ENCODE data around the gene LAMB1. TPM values are rescaled to one million over a fixed set of nuclear protein-coding genes. Genes with fewer than 3 reads are reported as not detected.

The LAMB1 gene
- total RNA-seq, 5 donors from 2014 or later (not counting 1 experiment from before 2014, with no cell fraction given): 0.56 to 1.4 (median 1.0) TPM; not detected in 2

GRCh38 chr7:107980171-107980570 lies 22.8 kb downstream of the LAMB1 start:
- Mint-ChIP-seq H3K27me3 (peaks cover 7 to 10% of the 10 kb centered on the region in 2 donors), H3K9me3 (no peaks in the 10 kb centered on the region), H3K4me1 (no peaks in the 10 kb centered on the region), H3K27ac (no peak overlapping the region), H3K4me3 (no peak overlapping the region), H3K36me3 (no peaks in the 10 kb centered on the region)
- Histone ChIP-seq H3K27me3 (replicated peaks in 1 of 2; ENCODE audit: control insufficient read depth in 2 of 2, extremely low read depth in 1 of 2, insufficient read depth in 2 of 2, low read length in 1 of 2) (no peaks in the 10 kb centered on the region), H3K9me3 (no peaks in the 10 kb centered on the region), H3K36me3 (ENCODE audit: control insufficient read depth in 2 of 2, extremely low read depth in 1 of 2, insufficient read depth in 1 of 2, low read length in 1 of 2) (no peaks in the 10 kb centered on the region), H3K4me3 (ENCODE audit: control insufficient read depth in 1 of 2, extremely low read depth in 1 of 2, low read length in 1 of 2) (no peak overlapping the region), H3K27ac (ENCODE audit: low read length) (no peak overlapping the region), H3K4me1 (ENCODE audit: control insufficient read depth in 1 of 2, extremely low read depth in 1 of 2, insufficient read depth in 2 of 2, low read length in 2 of 2) (no peaks in the 10 kb centered on the region)
- ChIA-PET CTCF (interaction anchor here in 1 of 2 donors (0.7 kb wide), 1 partner anchor 21 kb away, joined by 3 read pairs; no protein-coding TSS in a partner anchor), POLR2A (no interaction called here)
- ATAC-seq (replicated peaks in 1 of 4) (no peak), DNase-seq (no peak)
- no CpG with 5 or more reads among the region's 3 CpGs for WGBS (ENCODE audit: insufficient coverage)

- no peak overlapping the region for H3K4me3 ChIP-seq (ENCODE audit: control insufficient read depth in 1 of 2, extremely low read depth in 1 of 2, low read length in 1 of 2)
- no peaks in the 10 kb centered on the region for H3K4me1 ChIP-seq (ENCODE audit: control insufficient read depth in 1 of 2, extremely low read depth in 1 of 2, insufficient read depth in 2 of 2, low read length in 2 of 2)
- POLR2A ChIA-PET: no interaction called here
- H3K27ac ChIP-seq (ENCODE audit: low read length): no peak overlapping the region
- H3K4me3 Mint-ChIP-seq: no peak overlapping the region
- no peaks in the 10 kb centered on the region for H3K36me3 ChIP-seq (ENCODE audit: control insufficient read depth in 2 of 2, extremely low read depth in 1 of 2, insufficient read depth in 1 of 2, low read length in 1 of 2)
- ATAC-seq (replicated peaks in 1 of 4): no peak
- H3K9me3 Mint-ChIP-seq: no peaks in the 10 kb centered on the region
- no peaks in the 10 kb centered on the region for H3K9me3 ChIP-seq
- no peaks in the 10 kb centered on the region for H3K4me1 Mint-ChIP-seq
- H3K27me3 ChIP-seq (replicated peaks in 1 of 2; ENCODE audit: control insufficient read depth in 2 of 2, extremely low read depth in 1 of 2, insufficient read depth in 2 of 2, low read length in 1 of 2): no peaks in the 10 kb centered on the region
- DNase-seq: no peak
- peaks cover 3 to 6% of the 10 kb centered on the region in 2 donors for H3K27me3 Mint-ChIP-seq
- whole genome bisulfite sequencing (ENCODE audit: insufficient coverage): no CpG with 5 or more reads among the region's 5 CpGs
- H3K36me3 Mint-ChIP-seq: no peaks in the 10 kb centered on the region
- no peak overlapping the region for H3K27ac Mint-ChIP-seq
- CTCF ChIA-PET: no interaction called here
Measured at GRCh38 chr7:107978815-107979408, 24.0 kb downstream of the LAMB1 start.

DNA sequence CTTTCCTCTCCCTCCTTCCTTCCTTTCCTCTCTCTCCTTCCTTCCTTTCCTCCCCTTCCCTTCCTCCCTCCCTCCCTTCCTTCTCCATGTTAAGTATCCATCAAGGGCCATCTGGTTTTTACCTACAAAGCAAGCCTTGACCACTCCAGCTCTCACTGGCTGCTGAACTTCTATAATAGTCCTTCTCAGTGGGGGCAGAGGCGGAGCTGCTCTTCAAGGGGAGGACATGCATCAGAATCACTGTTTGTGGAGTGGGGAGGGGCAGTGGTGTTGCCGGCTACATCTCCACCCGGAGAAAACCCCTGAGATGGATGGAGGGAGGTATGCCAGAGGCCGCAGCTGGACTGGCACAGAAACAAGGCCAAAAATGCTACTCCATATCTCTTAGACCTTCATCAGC lies 25.9 kb downstream of the LAMB1 start:
- 100% methylated on average over 1 of the region's 4 CpGs for WGBS (ENCODE audit: insufficient coverage)

DNA sequence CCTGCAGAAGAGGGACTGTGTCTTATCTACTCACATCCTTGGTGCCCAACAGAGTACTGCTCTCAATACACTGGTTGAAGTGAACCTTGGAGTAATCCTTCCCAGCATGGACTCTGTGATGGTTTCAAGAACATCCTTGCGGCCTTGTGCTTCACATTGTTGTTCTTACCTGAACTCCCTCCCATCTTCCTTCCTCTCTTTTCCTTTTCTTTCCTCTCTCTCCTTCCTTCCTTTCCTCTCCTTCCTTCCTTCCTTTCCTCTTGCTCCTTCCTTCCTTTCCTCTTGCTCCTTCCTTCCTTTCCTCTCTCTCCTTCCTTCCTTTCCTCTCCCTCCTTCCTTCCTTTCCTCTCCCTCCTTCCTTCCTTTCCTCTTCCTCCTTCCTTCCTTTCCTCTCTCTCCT lies 26.3 kb downstream of the LAMB1 start:
- H3K27me3 ChIP-seq (replicated peaks in 1 of 2; ENCODE audit: control insufficient read depth in 2 of 2, extremely low read depth in 1 of 2, insufficient read depth in 2 of 2, low read length in 1 of 2): no peaks in the 10 kb centered on the region
- no peaks in the 10 kb centered on the region for H3K4me1 Mint-ChIP-seq
- H3K27me3 Mint-ChIP-seq: peaks cover 3 to 6% of the 10 kb centered on the region in 2 donors
- 100% methylated on average over 1 of the region's 1 CpG for WGBS (ENCODE audit: insufficient coverage)
- H3K4me1 ChIP-seq (ENCODE audit: control insufficient read depth in 1 of 2, extremely low read depth in 1 of 2, insufficient read depth in 2 of 2, low read length in 2 of 2): no peaks in the 10 kb centered on the region
- CTCF ChIA-PET: interaction anchor here in 1 of 2 donors (0.6 kb wide), 1 partner anchor 102 kb away, joined by 4 read pairs; no protein-coding TSS in a partner anchor
- POLR2A ChIA-PET: no interaction called here
- H3K4me3 ChIP-seq (ENCODE audit: control insufficient read depth in 1 of 2, extremely low read depth in 1 of 2, low read length in 1 of 2): no peak overlapping the region
- no peak overlapping the region for H3K27ac Mint-ChIP-seq
- no peak overlapping the region for H3K4me3 Mint-ChIP-seq
- H3K36me3 ChIP-seq (ENCODE audit: control insufficient read depth in 2 of 2, extremely low read depth in 1 of 2, insufficient read depth in 1 of 2, low read length in 1 of 2): no peaks in the 10 kb centered on the region
- H3K9me3 Mint-ChIP-seq: no peaks in the 10 kb centered on the region
- H3K9me3 ChIP-seq: no peaks in the 10 kb centered on the region
- no peak overlapping the region for H3K27ac ChIP-seq (ENCODE audit: low read length)
- no peaks in the 10 kb centered on the region for H3K36me3 Mint-ChIP-seq
- ATAC-seq (replicated peaks in 1 of 4) (no peak), DNase-seq (no peak)

More for the DNA sequence above, 25.9 kb downstream of the LAMB1 start:
- H3K4me3 Mint-ChIP-seq: no peak overlapping the region
- Histone ChIP-seq H3K27ac (ENCODE audit: low read length) (no peak overlapping the region), H3K36me3 (ENCODE audit: control insufficient read depth in 2 of 2, extremely low read depth in 1 of 2, insufficient read depth in 1 of 2, low read length in 1 of 2) (no peaks in the 10 kb centered on the region), H3K4me3 (ENCODE audit: control insufficient read depth in 1 of 2, extremely low read depth in 1 of 2, low read length in 1 of 2) (no peak overlapping the region), H3K27me3 (replicated peaks in 1 of 2; ENCODE audit: control insufficient read depth in 2 of 2, extremely low read depth in 1 of 2, insufficient read depth in 2 of 2, low read length in 1 of 2) (no peaks in the 10 kb centered on the region), H3K9me3 (no peaks in the 10 kb centered on the region), H3K4me1 (ENCODE audit: control insufficient read depth in 1 of 2, extremely low read depth in 1 of 2, insufficient read depth in 2 of 2, low read length in 2 of 2) (no peaks in the 10 kb centered on the region)
- peaks cover 3 to 6% of the 10 kb centered on the region in 2 donors for H3K27me3 Mint-ChIP-seq
- H3K27ac Mint-ChIP-seq: no peak overlapping the region
- DNase-seq: no peak
- no peaks in the 10 kb centered on the region for H3K4me1 Mint-ChIP-seq
- ChIA-PET CTCF (interaction anchor here in 1 of 2 donors (0.6 kb wide), 1 partner anchor 102 kb away, joined by 4 read pairs; no protein-coding TSS in a partner anchor), POLR2A (no interaction called here)
- H3K36me3 Mint-ChIP-seq: no peaks in the 10 kb centered on the region
- H3K9me3 Mint-ChIP-seq: no peaks in the 10 kb centered on the region
- no peak for ATAC-seq (replicated peaks in 1 of 4)

GRCh38 chr7:107975394-107976013 lies 27.5 kb downstream of the LAMB1 start:
- H3K27me3 Mint-ChIP-seq: peaks cover 3 to 6% of the 10 kb centered on the region in 2 donors
- H3K36me3 Mint-ChIP-seq: no peaks in the 10 kb centered on the region
- no peaks in the 10 kb centered on the region for H3K9me3 Mint-ChIP-seq
- POLR2A ChIA-PET: interaction anchor here in 1 of 2 donors (0.6 kb wide), 1 partner anchor 45 kb away, joined by 8 read pairs; no protein-coding TSS in a partner anchor
- no peak overlapping the region for H3K27ac ChIP-seq (ENCODE audit: low read length)
- H3K36me3 ChIP-seq (ENCODE audit: control insufficient read depth in 2 of 2, extremely low read depth in 1 of 2, insufficient read depth in 1 of 2, low read length in 1 of 2): no peaks in the 10 kb centered on the region
- H3K4me3 Mint-ChIP-seq: no peak overlapping the region
- no peak for DNase-seq
- no peaks in the 10 kb centered on the region for H3K27me3 ChIP-seq (replicated peaks in 1 of 2; ENCODE audit: control insufficient read depth in 2 of 2, extremely low read depth in 1 of 2, insufficient read depth in 2 of 2, low read length in 1 of 2)
- H3K4me3 ChIP-seq (ENCODE audit: control insufficient read depth in 1 of 2, extremely low read depth in 1 of 2, low read length in 1 of 2): no peak overlapping the region
- H3K4me1 Mint-ChIP-seq: no peaks in the 10 kb centered on the region
- no peak for ATAC-seq (replicated peaks in 1 of 4)
- H3K9me3 ChIP-seq: no peaks in the 10 kb centered on the region
- H3K27ac Mint-ChIP-seq: no peak overlapping the region
- 91% methylated on average over 12 of the region's 13 CpGs for WGBS (ENCODE audit: insufficient coverage)
- H3K4me1 ChIP-seq (ENCODE audit: control insufficient read depth in 1 of 2, extremely low read depth in 1 of 2, insufficient read depth in 2 of 2, low read length in 2 of 2): no peaks in the 10 kb centered on the region
- CTCF ChIA-PET: no interaction called here

- no peaks in the 10 kb centered on the region for H3K9me3 ChIP-seq
- Mint-ChIP-seq H3K9me3 (no peaks in the 10 kb centered on the region), H3K4me3 (no peak overlapping the region), H3K27ac (no peak overlapping the region), H3K36me3 (no peaks in the 10 kb centered on the region), H3K4me1 (no peaks in the 10 kb centered on the region), H3K27me3 (peaks cover 5 to 10% of the 10 kb centered on the region in 2 donors)
- H3K27ac ChIP-seq (ENCODE audit: low read length): no peak overlapping the region
- no peaks in the 10 kb centered on the region for H3K36me3 ChIP-seq (ENCODE audit: control insufficient read depth in 2 of 2, extremely low read depth in 1 of 2, insufficient read depth in 1 of 2, low read length in 1 of 2)
- POLR2A ChIA-PET: no interaction called here
- CTCF ChIA-PET: no interaction called here
- H3K4me3 ChIP-seq (ENCODE audit: control insufficient read depth in 1 of 2, extremely low read depth in 1 of 2, low read length in 1 of 2): no peak overlapping the region
- H3K4me1 ChIP-seq (ENCODE audit: control insufficient read depth in 1 of 2, extremely low read depth in 1 of 2, insufficient read depth in 2 of 2, low read length in 2 of 2): no peaks in the 10 kb centered on the region
- DNase-seq: no peak
- peaks cover 0 to 2% of the 10 kb centered on the region in 2 experiments for H3K27me3 ChIP-seq (replicated peaks in 1 of 2; ENCODE audit: control insufficient read depth in 2 of 2, extremely low read depth in 1 of 2, insufficient read depth in 2 of 2, low read length in 1 of 2)
- ATAC-seq (replicated peaks in 1 of 4): no peak
Measured at GRCh38 chr7:107973861-107974260, 29.1 kb downstream of the LAMB1 start.

Measured in T-cell (primary cell).